GM20431 (cell line): ENCODE measurements around the gene RNF212.

Experiments used
- in situ Hi-C: fragments of 300-500 bp; cut with MseI, MboI; formaldehyde crosslinking; loops from one replicate; pipeline ENCODE4 v1.15.0; 2020; ENCODE audit warnings: low sequenced_read_pairs; ENCODE audit not compliant: unreplicated experiment

Gene RNF212

GRCh38 chr4:1041147-1041935 lies 72.0 kb downstream of the RNF212 start:
- in situ Hi-C loops: no loop called here

GRCh38 chr4:1040344-1041146 lies 72.8 kb downstream of the RNF212 start:
- in situ Hi-C loops: no loop called here

- in situ Hi-C loops: no loop called here
Measured at GRCh38 chr4:1039493-1040343, 73.6 kb downstream of the RNF212 start.

- in situ Hi-C loops: no loop called here
Measured at GRCh38 chr4:1038948-1039492, 74.3 kb downstream of the RNF212 start.

- in situ Hi-C loops: no loop called here
Measured at GRCh38 chr4:1036976-1037810, 76.2 kb downstream of the RNF212 start.

GRCh38 chr4:1036095-1036494 lies 77.3 kb downstream of the RNF212 start:
- in situ Hi-C loops: no loop called here

- in situ Hi-C loops: no loop called here
Measured at GRCh38 chr4:1035510-1035909, 77.9 kb downstream of the RNF212 start.

GRCh38 chr4:1033840-1034551 lies 79.4 kb downstream of the RNF212 start:
- in situ Hi-C loops: no loop called here

GRCh38 chr4:1032861-1033260 lies 80.5 kb downstream of the RNF212 start:
- in situ Hi-C loops: no loop called here

- in situ Hi-C loops: no loop called here
Measured at GRCh38 chr4:1031956-1032795, 81.2 kb downstream of the RNF212 start.

GRCh38 chr4:1031346-1031745 lies 82.0 kb downstream of the RNF212 start:
- in situ Hi-C loops: no loop called here

- in situ Hi-C loops: no loop called here
Measured at GRCh38 chr4:1030559-1030958, 82.8 kb downstream of the RNF212 start.

- in situ Hi-C loops: no loop called here
Measured at GRCh38 chr4:1030031-1030430, 83.3 kb downstream of the RNF212 start.

GRCh38 chr4:1029529-1029928 lies 83.8 kb downstream of the RNF212 start:
- in situ Hi-C loops: no loop called here

- in situ Hi-C loops: no loop called here
Measured at GRCh38 chr4:1028574-1029220, 84.7 kb downstream of the RNF212 start.

- in situ Hi-C loops: no loop called here
Measured at GRCh38 chr4:1027915-1028238, 85.5 kb downstream of the RNF212 start.

GRCh38 chr4:1027219-1027914 lies 86.0 kb downstream of the RNF212 start:
- in situ Hi-C loops: no loop called here
